Measurements from ENCODE around the gene SWT1.
"Not testable (repeated sequence)": the region's sequence is repeated elsewhere in the genome, so short reads cannot be mapped to it uniquely, and the experiment has no call there.

DNA sequence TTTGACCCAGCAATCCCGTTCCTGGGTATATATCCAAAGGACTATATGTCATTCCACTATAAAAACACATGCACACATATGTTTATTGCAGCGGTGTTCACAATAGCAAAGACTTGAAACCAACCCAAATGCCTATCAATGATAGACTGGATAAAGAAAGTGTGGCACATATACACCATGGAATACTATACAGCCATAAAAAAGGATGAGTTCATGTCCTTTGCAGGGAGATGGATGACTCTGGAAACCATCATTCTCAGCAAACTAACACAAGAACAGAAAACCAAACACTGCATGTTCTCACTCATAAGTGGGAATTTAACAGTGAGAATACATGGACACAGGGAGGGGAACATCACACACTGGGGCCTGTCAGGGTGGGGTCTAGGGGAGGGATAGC, 80.2 kb downstream of the SWT1 start:
- not testable (repeated sequence) for TF ChIP-seq CTCF (conservative IDR thresholded peaks at IDR 0.05; ENCODE audit: low read length); EZH2phosphoT487 (IDR thresholded peaks at IDR 0.05; ENCODE audit: borderline replicate concordance)

All from Loucy (cell line).